Right renal cortex interstitium (tissue), 3 donors: Measurements from ENCODE around the gene NTM. TPM values are rescaled to one million over a fixed set of nuclear protein-coding genes. Genes with fewer than 3 reads are reported as not detected.

ENCODE experiments used
- DNase-seq, 3 donors: peaks; one replicate each; pipeline ENCODE4 v3.0.0-alpha.2; 2013; ENCODE audit warnings: low read depth in 3 of 3, low spot score in 2 of 3
- polyA plus RNA-seq, 3 donors: library from polyadenylated mRNA; unstranded; fragments of 120-200 nt; gene quantifications; one replicate each; pipeline ENCODE4 v1.2.1, GENCODE V29; 2013; ENCODE audit not compliant: insufficient read length in 3 of 3

Gene NTM
- polyA plus RNA-seq, 3 donors, result 30.5 to 43.6 (median 35.7) TPM

DNA sequence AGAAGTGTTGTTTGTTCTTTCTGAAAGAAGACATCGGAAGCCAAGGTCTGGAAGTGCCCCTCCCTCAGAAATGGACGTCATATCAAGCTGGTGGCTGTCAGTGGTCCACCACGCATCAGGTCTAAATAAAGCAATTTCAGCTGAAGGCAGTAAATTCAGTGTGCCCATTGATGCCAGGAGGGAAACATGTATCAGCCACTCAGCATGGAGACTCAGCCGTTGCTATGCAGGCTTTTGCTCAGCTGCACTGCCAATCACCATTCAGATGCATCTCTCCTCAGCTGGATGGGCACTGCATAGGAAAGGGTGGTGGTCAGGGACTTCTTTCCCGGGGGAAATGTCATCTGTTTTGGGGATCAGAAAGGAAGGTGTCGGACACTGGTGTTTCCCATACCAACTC is 878.2 kb downstream of the NTM start:
- no peak for DNase-seq

DNA sequence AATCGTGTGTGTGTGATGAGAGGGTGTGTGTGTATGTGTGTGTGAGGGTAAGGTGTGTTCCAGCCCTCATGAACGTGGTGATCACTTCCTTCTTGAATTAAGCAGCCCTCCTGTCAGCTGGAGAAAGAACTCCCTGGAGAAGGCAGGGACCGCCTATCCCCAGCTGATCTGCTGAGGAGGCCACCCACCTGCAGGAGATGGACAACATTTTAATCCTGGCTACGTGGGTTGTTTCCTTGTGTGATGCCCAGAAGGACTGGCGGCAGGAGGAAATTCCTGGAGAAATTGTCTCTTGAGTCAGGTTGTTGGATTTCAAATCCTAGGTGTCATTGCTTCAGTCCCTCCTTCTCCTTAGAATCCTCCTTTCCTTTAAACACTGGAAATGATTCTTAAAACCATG is 878.8 kb downstream of the NTM start:
- DNase-seq, result no peak

DNA sequence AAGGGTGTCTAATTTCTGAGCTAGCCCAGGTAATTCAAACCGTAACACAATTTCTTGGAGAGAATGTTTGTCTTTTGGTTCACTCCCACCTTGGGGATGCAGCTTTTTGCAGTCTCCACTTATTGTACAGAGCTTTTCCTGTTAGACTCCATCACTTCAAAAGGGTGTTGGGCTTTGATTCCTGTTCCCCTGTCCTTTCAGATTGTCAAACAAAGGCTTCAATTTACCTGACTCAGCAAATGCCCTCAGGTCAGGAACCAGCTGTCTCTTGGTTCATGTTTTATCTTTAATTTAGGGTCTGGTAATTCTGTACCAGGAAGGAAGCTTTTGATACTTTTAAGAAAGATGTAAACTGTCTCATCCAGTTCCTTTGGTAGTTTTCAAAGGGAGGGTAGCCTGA is 880.6 kb downstream of the NTM start:
- no peak for DNase-seq

DNA sequence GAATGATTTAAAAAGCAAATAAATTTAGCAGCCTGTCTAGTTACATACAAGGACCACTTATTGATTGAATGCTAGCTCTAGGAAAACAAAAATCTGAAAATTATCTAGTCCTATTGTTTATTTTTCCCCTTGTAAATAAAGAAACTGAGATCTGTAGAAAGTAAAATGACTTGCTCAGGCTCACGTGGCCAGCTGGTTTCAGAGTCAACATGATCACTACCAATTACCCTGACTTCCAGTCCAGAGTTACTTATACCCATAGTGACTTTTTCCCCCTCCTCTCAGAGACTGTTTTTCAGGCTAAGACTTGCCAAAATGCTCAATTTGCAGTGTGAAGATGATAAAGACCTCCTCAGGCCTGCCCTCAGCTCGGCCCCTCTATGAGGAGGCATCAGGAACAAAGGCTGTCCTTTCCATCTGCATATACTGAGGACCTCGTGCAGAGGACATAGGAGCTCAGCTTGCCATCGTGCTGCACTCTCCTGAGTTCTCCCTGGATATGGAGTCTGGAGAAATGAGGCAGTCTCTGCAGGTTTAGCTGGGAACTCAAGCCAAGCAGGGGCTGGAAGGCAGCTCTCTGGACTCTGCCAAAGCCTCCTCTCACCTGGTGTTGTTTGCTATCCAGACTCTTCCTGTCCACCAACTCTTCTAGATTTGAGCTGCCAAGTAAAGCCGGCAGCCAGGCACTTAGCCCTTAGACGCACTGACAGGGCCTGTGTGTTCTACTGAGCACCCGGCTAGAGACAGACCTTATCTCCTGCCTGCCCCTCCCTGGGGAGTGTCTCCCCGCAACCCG is 883.3 kb downstream of the NTM start:
- no peak for DNase-seq

DNA sequence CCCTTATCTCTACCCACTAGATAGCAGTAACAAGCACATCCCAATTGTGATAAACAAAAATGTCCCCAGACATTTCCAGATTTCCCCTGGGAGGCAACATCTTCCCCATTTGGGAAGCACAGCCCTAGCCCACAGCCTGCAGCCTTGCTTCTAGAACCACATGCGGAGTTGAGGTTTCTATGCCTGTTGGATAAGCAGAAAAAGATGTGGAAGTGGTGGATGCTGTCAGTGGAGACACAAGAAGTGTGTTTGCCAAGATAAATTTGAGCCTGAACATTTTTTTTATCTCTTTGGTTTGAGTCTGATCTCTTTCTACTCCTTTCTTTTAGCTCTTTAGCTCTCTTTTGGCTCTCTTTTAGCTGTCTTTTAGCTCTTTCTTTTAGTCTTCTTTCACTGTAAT is 884.5 kb downstream of the NTM start:
- DNase-seq, result no peak

DNA sequence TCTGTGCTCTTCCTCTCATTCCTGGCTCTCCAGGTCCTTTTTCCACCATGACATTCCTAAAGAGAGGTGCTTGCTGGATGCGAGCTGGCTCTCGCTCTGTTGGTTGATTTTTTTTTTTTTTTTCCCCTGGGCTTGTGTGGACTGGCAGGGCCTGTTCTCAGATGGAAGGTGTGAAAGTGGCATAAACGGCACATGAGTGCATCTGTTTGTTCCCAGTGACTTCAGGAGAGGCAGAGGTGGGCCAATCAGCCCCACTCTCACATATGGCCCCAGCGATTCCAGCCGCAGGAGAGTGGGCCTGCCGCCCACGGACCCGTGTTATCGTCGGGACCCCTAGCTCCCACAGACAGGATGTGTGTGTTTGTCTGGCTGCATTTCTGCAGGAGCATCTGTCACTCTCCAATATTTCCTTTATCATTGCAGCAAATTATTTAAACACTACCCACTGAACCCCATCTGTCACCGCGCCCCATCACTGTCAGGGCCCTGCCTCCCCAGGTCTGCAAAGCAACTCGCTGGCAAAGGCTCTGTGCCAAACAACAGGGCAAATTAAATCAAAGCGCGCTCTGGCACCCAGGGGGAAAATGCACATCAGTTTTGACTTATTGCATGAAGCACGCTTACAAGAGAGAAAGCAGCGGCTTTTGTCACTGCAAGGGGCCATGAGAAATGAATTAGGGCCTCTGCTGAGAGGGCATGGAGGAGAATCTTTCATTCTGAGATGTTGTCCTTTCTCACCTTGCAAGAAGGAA is 886.3 kb downstream of the NTM start:
- DNase-seq, result no peak

DNA sequence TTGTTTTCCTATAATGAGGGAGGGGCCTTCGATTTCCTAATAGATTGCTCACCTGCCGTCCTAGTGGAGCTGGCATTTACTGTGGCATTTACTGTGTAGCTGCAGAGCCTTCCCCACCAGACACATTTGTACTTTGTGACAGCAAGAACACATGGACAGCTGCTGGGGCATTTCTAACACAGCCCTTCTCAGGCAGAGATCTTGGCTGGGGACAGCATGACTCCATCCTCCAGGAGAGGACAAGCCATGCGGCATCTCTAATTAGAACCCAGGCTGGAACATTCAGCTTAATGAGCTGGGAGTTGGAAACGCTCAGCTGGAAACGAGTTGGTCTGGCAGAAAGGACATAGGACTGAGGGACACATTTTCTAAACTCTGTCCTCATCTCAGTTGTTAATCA is 887.5 kb downstream of the NTM start:
- DNase-seq, result no peak

DNA sequence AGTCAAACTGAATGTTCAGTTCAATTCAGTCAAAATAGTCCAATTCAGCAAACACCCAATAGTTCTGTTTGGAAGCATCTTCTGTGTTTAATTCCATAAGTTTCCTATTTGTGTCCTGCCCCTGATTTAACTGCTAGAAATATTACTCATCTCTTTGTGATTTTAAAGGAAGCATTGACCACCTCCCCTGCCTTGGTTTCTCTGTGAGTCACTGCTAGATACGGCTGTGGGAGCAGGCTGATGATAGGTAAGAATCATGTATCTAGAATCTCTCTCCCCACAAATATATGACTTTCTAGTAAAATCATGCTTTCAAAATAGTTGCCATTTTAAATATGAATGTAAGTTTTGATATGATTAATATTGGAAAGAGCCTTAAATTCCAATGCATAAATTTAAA is 888.5 kb downstream of the NTM start:
- no peak for DNase-seq

DNA sequence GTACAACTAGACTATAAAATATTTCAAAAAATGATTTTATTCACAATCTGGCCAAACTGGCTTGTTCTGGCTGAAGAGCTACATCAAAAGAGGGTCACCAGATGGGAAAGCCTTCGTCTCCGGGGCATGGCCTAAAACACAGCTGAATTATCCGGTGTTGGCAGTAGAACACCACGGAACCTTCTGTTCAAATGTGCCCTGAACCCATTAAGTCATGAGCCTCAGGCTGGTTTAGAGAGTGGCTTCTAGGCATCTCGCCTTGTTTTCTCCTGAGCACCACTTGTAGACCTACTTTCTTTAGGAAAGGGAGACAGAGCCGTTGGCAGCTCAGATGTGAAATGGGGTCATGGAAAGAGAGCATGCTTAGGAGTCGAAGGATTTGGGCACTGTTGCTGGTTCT is 890.2 kb downstream of the NTM start:
- no peak for DNase-seq

DNA sequence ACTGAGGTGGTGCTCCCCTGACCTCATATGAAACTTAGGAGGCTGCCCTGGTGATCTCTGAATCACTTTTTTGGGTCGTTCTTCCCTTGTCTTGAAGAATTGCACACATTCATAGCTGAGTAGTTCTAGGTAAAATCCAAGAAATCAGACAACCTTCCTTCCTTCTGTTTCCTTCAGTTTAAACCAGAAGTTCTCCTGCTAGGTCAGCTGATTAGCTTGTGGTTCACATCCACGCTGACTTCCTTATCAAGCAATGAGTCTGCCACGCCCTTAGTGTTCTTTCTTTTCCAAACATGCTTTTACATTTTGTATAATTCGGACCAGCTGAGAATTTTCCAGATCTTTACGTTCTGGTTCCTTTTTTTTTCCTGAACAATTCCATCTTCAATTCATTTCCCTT is 892.8 kb downstream of the NTM start:
- DNase-seq, result no peak

DNA sequence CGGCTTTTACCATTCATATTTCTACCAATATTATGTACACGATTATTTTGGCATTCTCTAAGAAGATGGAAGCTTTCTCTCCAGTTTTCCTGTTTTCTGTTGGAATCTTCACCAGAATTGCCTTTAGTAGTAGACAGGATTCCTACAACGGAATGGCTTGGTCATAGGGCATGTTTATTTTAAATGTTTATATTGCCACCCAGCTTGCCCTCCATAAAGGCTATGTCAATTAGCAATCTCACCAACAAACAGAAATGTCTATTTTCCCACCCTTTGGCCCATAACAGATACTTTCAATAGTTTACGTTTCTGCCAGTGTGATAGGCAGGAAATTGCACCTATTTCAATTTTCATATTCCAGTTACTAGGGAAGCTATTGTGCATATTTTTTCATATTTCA is 893.5 kb downstream of the NTM start:
- no peak for DNase-seq

DNA sequence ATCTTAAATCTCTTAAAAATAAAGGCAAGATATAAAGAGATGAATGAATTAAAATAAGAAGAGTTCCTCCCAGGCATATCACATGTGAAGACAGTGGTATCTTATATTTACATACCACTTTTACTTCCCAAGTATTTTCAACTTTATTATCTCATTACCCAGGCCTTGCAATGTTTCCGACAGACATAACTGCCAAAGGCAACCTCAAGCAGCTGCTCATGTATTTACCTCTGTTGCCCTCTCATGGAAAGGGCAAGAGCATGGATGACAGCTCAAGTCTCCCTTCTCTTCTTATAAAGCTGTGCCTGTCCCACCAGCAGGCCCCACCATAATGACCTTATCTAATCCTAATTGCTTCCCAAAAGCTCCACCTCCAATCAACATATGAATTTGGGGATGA is 894.2 kb downstream of the NTM start:
- no peak for DNase-seq

DNA sequence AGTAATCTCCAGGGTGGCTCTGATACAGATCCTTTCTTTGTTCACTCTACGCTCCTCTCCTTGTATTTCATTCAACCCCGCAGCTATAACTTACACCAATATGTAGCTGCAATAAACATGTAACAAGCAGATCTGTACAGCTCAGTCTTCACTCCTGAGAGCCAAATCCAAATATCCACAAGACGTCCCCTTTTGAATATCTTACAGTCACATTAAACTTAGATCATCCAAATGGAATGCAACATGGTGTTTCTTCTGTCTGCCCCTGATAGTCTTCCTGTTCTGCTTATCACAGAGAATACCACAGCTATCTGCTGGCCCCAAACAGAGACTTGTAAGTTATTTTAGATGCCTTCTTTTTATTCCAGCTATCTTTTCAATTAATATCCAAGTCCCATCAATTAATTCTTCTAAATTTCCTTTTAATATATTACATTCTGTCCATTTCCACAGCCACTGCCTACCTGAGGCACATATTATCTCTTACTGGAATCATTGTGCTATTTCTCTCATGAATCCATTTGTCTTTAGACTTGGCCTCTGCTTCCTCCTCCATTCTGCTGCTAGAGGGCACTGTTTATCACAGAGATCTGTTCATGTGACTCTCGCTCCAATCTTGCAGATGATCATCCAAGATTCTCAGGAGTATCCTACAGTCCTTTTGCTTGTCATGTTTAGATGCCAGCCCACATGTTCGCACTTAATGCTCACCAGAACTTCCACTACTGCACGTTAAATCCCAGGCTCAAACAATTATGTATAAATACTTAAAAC is 908.6 kb downstream of the NTM start:
- DNase-seq, result no peak

DNA sequence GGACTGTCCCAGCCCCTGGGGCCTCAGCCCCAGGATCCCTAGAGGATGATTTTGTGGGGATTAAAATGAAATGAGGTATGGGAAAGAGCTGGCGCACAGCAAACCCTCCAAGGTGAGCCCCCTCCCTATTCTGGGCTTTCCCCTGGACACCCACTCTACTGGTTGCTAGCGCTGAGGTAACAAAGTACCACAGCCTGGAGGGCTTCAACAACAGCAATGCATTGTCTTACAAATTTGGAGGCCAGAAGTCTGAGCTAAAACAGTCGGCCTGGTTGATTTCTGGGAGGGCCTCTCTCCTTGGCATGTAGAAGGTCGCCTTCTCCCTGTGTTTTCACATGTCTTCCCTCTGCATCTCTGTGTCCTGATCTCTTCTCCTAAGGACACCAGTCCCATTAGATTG is 913.6 kb downstream of the NTM start:
- DNase-seq, result no peak

DNA sequence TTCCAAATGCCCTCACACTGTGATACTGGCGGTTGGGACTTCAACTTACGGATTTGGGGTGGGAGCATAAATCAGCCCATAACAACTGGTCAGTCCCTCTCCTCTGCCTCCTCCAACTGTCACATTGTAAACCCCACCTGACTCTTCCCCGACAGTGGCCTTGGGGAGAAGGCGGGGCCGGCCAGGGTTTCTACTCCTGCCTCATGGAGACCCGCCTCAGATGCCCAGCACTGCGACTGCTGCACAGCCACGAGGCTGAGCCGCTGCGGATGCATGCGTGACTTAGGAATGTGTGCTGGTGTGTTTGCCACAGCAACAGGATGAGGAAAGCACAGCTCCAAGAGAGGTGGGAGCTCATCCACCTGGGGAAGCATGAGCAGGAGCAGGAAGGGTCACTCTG is 914.2 kb downstream of the NTM start:
- DNase-seq, result no peak

DNA sequence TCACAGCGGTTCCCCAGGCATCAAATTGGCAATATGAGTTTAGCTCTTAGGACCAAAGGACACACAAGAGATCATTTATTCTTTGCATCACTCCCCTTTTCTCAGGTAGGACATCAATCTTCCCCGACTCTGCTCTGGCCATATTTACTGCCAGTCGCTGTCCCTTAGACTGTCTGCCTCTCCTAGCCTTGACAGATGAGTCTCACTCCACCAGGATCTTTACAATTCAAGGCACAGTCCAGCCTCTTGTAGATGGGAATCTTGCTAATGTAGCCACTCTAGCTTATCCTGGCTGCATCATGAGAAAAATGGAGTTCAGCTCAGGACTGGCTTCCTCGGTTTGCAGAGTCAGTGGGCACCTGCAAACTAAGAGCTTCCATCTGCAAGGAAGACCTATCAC is 915.2 kb downstream of the NTM start:
- no peak for DNase-seq

DNA sequence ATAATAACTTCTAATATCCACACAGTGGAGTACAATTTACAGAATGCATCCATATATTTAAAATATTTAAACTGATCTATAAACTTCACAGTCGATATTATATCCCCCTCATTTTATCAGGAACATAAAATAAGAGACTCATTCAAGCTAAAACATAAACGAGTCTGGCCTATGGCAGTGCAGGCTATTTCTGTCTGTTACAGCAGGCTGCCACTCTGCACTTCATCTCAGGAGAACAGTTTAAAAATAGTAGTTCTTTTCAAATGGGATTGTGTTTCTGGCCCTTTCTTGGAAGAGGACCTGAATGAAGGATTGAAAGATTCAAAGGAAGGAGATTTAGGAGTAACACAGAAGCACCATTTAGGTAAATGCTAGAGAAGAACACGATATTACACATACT is 915.7 kb downstream of the NTM start:
- no peak for DNase-seq

DNA sequence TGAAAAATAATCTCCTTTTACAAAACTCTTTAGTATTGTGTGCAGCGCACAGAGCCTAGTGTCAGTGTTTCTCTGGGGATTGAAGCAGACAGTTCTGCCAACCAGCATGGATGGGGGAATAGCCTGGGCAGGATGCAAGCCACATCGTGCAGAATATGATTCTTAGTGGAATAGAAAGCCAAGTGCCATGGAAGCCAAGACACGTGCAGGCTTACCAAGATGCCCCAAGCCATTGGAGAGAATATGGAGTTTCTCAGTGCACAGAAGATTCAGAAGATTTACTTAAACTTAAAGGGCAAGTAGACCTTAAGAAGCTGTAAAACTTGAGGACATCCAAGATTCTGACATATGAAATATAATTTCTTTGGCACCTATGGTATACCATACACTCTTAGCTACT is 917.6 kb downstream of the NTM start:
- DNase-seq, result no peak

DNA sequence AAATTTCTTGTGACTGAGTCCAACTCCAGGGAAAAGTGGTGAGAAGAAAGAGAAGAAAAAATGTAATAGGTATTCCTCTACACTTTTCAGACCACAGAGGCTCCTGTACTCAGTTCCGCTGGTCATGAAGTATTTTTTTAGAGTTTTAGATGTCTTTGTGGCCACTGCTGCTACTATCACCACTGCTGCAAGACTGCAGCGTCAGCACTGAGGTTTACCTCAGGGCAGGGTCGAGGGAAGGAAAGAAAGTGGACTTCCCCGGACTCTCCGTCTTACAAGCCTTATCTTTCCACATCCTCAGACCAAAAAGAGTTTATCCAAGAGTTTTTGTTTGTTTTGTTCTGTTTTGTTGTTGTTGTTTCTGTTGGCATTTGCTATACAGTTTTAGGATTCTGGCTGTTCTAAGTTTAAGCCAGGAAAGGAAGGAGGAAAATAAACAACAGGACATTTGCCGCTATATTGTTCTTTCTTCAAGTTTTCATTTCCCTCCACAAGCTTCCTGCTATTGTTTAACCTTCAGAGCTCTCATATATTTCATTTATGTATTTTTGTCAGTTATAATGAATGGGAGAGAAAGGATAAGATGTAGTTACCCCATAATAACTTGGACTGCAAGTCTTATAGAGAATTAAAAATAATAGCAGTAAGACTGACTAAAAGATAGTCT is 919.3 kb downstream of the NTM start:
- DNase-seq, result no peak

DNA sequence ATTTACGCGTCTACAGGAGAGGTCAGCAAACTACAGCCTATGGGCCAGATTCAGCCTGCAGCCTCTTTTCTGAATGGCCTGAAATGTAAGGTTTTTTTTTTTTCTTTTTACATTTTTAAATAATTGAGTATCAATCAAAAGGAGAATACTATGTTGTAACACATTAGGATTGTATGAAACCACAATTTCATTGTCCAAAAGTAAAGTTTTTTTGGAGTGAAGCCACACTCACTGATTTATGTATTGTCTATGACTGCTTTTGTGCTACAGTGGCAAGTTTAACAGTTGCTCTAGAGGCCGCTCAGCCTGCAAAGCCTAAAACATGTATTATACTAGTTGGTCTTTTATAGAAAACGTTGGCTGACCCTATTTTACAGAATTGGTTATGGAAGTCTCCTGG is 923.2 kb downstream of the NTM start:
- no peak for DNase-seq

DNA sequence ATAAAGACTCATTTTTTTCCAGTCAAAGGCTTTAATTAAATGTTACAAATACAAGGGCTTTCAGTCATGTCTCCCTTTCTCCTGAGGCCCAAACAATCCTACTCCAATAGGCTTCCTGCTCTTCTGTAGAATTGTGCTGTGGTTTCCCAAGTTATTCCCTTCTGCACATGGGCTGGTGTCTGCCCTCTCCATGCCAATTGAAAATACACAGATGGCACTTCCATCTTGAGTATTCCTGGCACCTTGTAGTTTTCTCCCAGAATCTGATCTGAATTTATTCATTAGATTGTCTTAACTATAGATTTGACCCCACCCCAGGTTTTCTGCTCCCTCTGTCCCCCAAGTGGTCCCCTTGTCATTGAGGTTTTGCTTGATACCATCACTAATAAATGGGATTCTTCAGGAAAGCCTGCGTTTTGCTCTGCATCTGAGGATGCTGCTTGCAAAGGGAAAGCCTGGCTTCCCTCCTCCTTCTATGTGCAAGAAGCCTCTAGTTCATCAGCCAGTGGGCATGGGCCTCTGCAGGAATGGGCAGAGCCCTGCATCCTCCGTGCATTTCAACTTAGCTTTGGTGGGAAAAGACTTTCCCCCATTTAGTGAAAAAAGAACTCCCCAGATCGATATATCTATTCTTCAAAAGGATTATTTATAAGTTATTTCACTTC is 926.7 kb downstream of the NTM start:
- DNase-seq, result no peak
